Activated CD4-positive, alpha-beta T cell treated with anti-CD3 and anti-CD28 coated beads for 48 hours (primary cell): ENCODE data around the gene SERPINA1.
"Not testable (repeated sequence)": the region's sequence is repeated elsewhere in the genome, so short reads cannot be mapped to it uniquely, and the experiment has no call there.

Experiments used
- DNase-seq: peaks from one replicate; pipeline ENCODE4 v3.0.0-alpha.2; 2020

Gene SERPINA1

GRCh38 chr14:94382716-94383596, 5.4 kb downstream of the SERPINA1 start:
- no peak for DNase-seq

GRCh38 chr14:94382099-94382715, 6.2 kb downstream of the SERPINA1 start:
- no peak for DNase-seq

GRCh38 chr14:94381149-94382030, 7.0 kb downstream of the SERPINA1 start:
- no peak for DNase-seq

- DNase-seq, result no peak
These were observed 7.9 kb downstream of the SERPINA1 start for GRCh38 chr14:94380225-94381148.

- no peak for DNase-seq
These were observed 8.8 kb downstream of the SERPINA1 start for GRCh38 chr14:94379291-94380224.

- no peak for DNase-seq
These were observed 9.7 kb downstream of the SERPINA1 start for GRCh38 chr14:94378527-94379290.

DNA sequence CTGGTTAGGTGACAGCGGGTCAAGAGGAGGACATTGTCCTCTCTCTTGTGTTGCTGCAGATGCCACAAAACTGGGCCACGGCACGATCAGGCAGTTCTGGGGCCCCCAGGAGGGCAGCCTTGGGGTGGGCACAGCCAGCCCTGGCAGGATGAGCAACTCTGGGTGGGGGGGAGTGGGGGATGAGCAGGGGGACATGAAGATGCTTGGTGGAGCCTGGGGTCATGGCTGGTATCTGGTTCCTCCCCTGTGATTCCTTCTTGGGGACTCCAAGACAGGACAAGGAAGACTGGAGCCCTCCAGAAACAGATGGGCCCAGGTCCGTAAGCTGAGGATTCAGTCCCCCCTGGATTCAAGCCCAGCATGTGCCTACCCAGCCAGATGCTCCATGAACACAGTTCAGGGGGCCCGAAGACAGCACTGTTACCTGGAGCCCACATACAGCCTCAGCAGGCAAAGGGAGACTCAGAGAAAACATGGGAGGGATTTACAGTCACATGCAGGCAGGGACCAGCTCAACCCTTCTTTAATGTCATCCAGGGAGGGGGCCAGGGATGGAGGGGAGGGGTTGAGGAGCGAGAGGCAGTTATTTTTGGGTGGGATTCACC, 10.4 kb downstream of the SERPINA1 start:
- DNase-seq, result no peak

GRCh38 chr14:94376976-94377865, 11.2 kb downstream of the SERPINA1 start:
- no peak for DNase-seq

DNA sequence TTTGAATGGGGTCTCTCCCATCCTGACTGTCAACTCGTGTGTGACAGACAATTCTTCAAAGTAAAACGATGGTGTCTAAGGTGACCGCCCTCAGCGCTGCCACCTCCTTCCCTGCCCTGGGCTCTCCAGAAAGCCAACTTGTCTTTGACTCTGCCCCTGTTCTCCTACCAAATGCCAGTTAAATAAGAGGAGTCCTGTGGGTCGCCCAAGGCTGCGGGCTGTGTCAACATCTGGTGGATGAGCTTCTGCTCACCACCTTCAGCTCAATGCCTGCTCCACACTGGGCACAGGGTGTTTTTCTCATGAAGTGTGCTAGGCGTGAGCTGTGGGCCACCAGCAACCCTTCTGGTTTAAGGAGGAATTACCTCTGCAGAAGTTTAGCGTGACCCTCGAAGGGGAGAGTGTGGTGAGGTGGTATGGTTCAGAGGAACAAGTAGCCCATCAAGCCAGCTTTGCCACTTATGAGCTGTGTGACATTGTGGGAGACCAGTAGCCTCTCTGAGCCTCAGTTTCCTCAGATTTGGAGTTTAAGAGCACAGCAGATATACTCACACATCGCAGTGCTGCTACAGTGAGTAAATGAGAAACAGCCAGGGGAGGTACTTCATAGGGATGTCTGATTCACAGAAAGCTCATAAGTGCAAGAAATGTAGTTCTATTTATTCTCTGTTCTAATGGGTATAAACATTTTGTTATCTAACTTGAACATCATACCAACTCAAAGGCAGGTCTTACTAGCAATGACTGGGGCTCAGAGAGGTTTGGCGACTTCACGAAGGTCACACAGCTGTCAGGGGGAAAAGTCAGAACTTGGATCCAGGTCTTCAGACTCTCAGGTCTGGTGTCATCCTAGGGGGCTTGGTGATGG, 12.1 kb downstream of the SERPINA1 start:
- DNase-seq, result no peak

GRCh38 chr14:94375552-94376107, 12.8 kb downstream of the SERPINA1 start:
- DNase-seq, result no peak

DNA sequence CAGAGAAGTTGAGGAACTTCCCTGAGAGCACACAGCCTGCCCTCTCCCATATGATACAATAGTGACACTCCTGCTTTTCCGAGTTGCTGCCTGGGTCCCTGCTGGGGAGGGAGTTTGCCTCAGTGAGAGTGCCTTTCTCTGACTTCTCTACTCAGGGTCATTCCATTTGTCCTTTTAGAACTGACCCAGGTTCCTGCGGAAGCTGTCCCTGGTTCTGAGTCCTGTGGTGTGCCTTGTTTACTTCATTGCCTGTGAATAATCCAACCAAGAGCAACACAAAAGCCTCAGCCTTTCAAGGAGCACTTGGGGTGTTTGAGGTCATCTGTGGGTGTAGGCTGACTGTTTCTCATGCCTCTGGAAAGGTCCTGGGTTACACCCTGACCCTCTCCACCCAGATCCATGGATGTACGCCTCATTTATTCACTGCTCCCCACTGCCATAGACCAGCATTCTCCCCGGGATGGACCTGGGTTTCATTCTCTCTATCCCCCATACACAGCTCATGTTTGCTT, 13.6 kb downstream of the SERPINA1 start:
- no peak for DNase-seq

DNA sequence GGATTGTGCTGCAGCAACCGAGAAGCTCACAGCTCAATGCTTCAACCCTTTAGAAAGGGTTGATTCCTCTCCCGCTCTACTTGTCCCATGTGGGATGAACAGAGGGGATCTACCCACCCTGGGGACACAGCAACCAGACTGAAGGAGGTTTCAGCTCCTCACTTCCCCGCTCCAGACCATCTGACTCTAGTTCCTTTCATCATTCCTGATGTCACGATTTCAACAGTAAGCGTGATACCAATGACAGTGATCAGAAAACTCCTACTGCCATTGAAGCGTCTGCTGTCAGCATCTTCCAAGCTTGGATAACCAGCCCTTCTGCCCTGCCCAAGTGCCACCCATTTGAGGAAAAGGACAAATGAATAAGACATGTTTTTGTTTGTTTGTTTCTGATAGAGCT, 14.3 kb downstream of the SERPINA1 start:
- DNase-seq, result no peak

DNA sequence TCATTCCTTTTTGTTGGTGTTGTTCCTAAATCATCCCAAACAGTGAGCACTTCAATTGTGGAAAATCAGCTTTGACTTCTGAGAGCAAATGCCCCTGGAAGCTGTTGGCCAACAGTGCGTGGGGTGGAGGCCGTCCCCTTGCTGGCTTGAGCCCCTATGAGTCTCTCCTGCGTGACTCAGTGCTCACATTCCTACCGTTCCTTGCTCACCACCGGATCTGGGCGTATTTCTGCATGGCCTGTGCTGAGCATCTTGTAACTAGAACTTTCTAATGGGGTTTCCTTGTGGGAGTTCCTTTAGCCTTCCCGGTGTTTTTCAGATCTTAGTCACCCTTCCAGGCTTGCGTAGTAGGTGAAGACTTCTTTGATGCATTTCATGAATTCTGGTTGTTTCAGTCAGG, 14.7 kb downstream of the SERPINA1 start:
- no peak for DNase-seq

- no peak for DNase-seq
These were observed 16.3 kb downstream of the SERPINA1 start for GRCh38 chr14:94372021-94372605.

GRCh38 chr14:94370524-94370910, 17.9 kb downstream of the SERPINA1 start:
- no peak for DNase-seq

DNA sequence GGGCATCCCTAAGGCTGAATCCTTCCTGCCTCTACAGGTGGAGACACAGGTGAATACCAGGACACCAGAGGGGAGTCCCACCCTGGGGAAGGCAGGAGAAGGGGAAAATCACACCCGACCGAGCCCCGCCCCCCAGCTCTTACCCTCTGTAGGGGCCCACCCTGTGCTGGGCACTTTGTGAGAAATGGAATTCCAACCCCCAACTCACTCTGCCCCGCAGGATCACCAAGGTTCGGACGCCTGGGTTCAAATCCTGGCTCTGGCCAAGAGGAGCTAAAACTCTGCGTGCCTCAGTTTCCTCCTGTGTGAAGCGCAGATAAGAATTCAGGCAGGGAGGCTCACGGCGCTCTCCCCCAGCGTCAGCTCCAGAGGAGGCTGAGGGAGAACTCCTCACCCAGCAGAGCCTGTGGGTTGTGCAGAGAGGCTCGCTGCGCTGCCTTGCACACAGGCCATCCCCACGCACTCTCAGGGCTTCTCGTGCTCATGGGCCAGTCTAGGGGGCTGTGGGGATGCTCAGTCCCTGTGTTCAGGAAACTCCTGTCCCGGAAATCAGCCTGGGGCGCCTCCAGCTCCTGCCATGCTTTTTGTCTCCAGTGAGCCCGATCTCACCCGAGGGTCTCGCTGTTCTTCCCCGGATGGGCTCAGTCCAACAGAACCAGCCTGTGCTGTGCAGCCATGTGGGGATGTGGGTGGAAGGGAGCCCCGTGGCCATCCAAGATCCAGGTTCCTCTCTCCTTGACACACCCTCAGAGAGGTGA, 18.5 kb downstream of the SERPINA1 start:
- DNase-seq, result not testable (repeated sequence)
